ENCODE measurements around the gene CGB7. TPM values are rescaled to one million over a fixed set of nuclear protein-coding genes. Genes with fewer than 3 reads are reported as not detected.

The CGB7 gene
- total RNA-seq, 1 experiment from 2014 or later, result 1.2 TPM

GRCh38 chr19:49011194-49011593 lies 46.4 kb downstream of the CGB7 start:
- Mint-ChIP-seq H3K36me3 (ENCODE audit: insufficient read depth in 1 of 3, low read depth in 3 of 3) (peaks cover 31 to 84% (median 81%) of the 10 kb centered on the region in 3 experiments; a peak in 6 of 7 replicates), H3K4me3 (no peak overlapping the region), H3K27ac (no peak overlapping the region), H3K4me1 (no peaks in the 10 kb centered on the region), H3K27me3 (ENCODE audit: low read depth) (no peaks in the 10 kb centered on the region), H3K9me3 (no peaks in the 10 kb centered on the region)
- H2BK20ac ChIP-seq (ENCODE audit: low read depth, low read length, poor library complexity, severe bottlenecking), result no peak overlapping the region
- H4K5ac ChIP-seq (ENCODE audit: insufficient read length, low read depth, low read length), result no peak overlapping the region
- no peak overlapping the region for H3K4ac ChIP-seq (ENCODE audit: low read depth, low read length)
- DNase-seq, result no peak
- no CpG with 5 or more reads among the region's 17 CpGs for WGBS (ENCODE audit: extremely low coverage, insufficient read length, low lambda C conversion rate)
- no peak overlapping the region for H3K9ac ChIP-seq (ENCODE audit: extremely low read depth, insufficient read length, low read length)
- H3K79me1 ChIP-seq (ENCODE audit: insufficient read depth, low read depth, low read length, poor library complexity, severe bottlenecking), result no peaks in the 10 kb centered on the region
- no peak overlapping the region for H3K56ac ChIP-seq (ENCODE audit: insufficient read length, low read depth, low read length)
- no peaks in the 10 kb centered on the region for H3K9me3 ChIP-seq (ENCODE audit: control insufficient read depth, low read depth, low read length)
- no peaks in the 10 kb centered on the region for H3K79me2 ChIP-seq (ENCODE audit: insufficient read depth, low read length)
- no peak overlapping the region for H2BK120ac ChIP-seq (ENCODE audit: low read depth, low read length, poor library complexity, severe bottlenecking)
- H3K27me3 ChIP-seq (ENCODE audit: insufficient read depth, low read length), result no peaks in the 10 kb centered on the region
- H3K23ac ChIP-seq (ENCODE audit: insufficient read length, low read depth, low read length), result no peak overlapping the region
- no peak overlapping the region for H4K91ac ChIP-seq (ENCODE audit: insufficient read length, low read depth, low read length)
- H2AK5ac ChIP-seq (ENCODE audit: insufficient read length, low read length), result no peak overlapping the region
- TF ChIP-seq CTCF (conservative IDR thresholded peaks at IDR 0.05), result no peak
- H2BK5ac ChIP-seq (ENCODE audit: insufficient read length, low read length), result no peak overlapping the region
- H3T11ph ChIP-seq (ENCODE audit: low read length), result no peak overlapping the region
- no peak overlapping the region for H3K27ac ChIP-seq (ENCODE audit: insufficient read length, low read depth, low read length)
- no peak overlapping the region for H3K18ac ChIP-seq (ENCODE audit: insufficient read length, low read depth, low read length)
- H3K23me2 ChIP-seq (ENCODE audit: insufficient read length, low read depth, low read length, poor library complexity, severe bottlenecking), result no peaks in the 10 kb centered on the region
- no peak overlapping the region for H4K8ac ChIP-seq (replicated peaks; ENCODE audit: insufficient read length, low read depth, low read length)
- no peak overlapping the region for H3K14ac ChIP-seq (ENCODE audit: insufficient read depth, low read length)
- H4K20me1 ChIP-seq (ENCODE audit: control insufficient read depth, insufficient read depth, insufficient read length), result no peaks in the 10 kb centered on the region
- H2BK12ac ChIP-seq (ENCODE audit: insufficient read length, low read depth, low read length), result no peak overlapping the region
- H2AFZ ChIP-seq (ENCODE audit: low read length), result no peak overlapping the region
- H2BK15ac ChIP-seq (ENCODE audit: low read depth, low read length), result no peak overlapping the region
- no peak overlapping the region for H3K4me2 ChIP-seq (ENCODE audit: insufficient read depth, insufficient read length, low read length)
- no peaks in the 10 kb centered on the region for H3K4me1 ChIP-seq (ENCODE audit: insufficient read depth, low read length)

Data from H9 (cell line).